HepG2 (cell line): ENCODE data around the gene TMEM190. TPM values are rescaled to one million over a fixed set of nuclear protein-coding genes. Genes with fewer than 3 reads are reported as not detected.
A peak's percentile ranks its signal among the peaks of the same experiment; 100 is the strongest.

ENCODE experiments used
- AGO1 ChIP-seq: fragments of 200-400 bp; formaldehyde crosslinking; IDR thresholded peaks from 2 replicates; pipeline ENCODE4 v1.6.1; 2017; ENCODE audit warnings: mild to moderate bottlenecking, low read depth, low read length, moderate library complexity; ENCODE audit not compliant: poor library complexity, severe bottlenecking
- ATF7-NPFF ChIP-seq: sonication (generic); formaldehyde crosslinking; IDR thresholded peaks from 2 replicates; pipeline ENCODE4 v1.8.1; 2023; ENCODE audit warnings: mild to moderate bottlenecking, low read depth, missing genetic modification reagents, moderate library complexity
- EED ChIP-seq: sonication (generic); formaldehyde crosslinking; IDR thresholded peaks from 2 replicates; pipeline ENCODE4 v1.5.0; 2020; ENCODE audit warnings: mild to moderate bottlenecking, missing genetic modification reagents
- JUN ChIP-seq: sonication (generic); formaldehyde crosslinking; IDR thresholded peaks from 2 replicates; pipeline ENCODE4 v1.4.0; 2020; ENCODE audit warnings: mild to moderate bottlenecking, missing genetic modification reagents
- KLF6 ChIP-seq: IDR thresholded peaks from 2 replicates; pipeline ENCODE4 v1.8.0; 2016; ENCODE audit warnings: missing biosample characterization, missing genetic modification reagents
- MTF1 ChIP-seq: sonication (generic); formaldehyde crosslinking; IDR thresholded peaks from 2 replicates; pipeline ENCODE4 v1.5.0; 2020; ENCODE audit warnings: missing genetic modification reagents
- NFKB2 ChIP-seq: sonication (generic); formaldehyde crosslinking; IDR thresholded peaks from 2 replicates; pipeline ENCODE4 v1.4.0; 2020; ENCODE audit warnings: missing genetic modification reagents, borderline replicate concordance
- NR3C1 ChIP-seq: sonication (generic); formaldehyde crosslinking; IDR thresholded peaks from 2 replicates; pipeline ENCODE4 v1.4.0; 2020; ENCODE audit warnings: missing genetic modification reagents
- PHF8 ChIP-seq: sonication (generic); formaldehyde crosslinking; IDR thresholded peaks from 2 replicates; pipeline ENCODE4 v1.5.0; 2020; ENCODE audit warnings: missing genetic modification reagents
- RNF219 ChIP-seq: sonication (generic); formaldehyde crosslinking; IDR thresholded peaks from 2 replicates; pipeline ENCODE4 v1.5.0; 2020; ENCODE audit warnings: mild to moderate bottlenecking, missing genetic modification reagents
- SMARCC2 ChIP-seq: fragments of 450-650 bp; IDR thresholded peaks from 2 replicates; pipeline ENCODE4 v1.6.1; 2017; ENCODE audit warnings: antibody characterized with exemption, mild to moderate bottlenecking
- SNAPC5 ChIP-seq: sonication (generic); formaldehyde crosslinking; IDR thresholded peaks from 2 replicates; pipeline ENCODE4 v1.8.1; 2023; ENCODE audit warnings: mild to moderate bottlenecking, missing genetic modification reagents, borderline replicate concordance
- SOX6 ChIP-seq, 2 experiments: fragments of 450-650 bp in 1 of 2; sonication (generic) in 1 of 2; formaldehyde crosslinking in 1 of 2; IDR thresholded peaks; 2 replicates each; pipeline versions ENCODE4 v1.4.0 to v1.6.1; 2017 to 2020; ENCODE audit warnings: antibody characterized with exemption in 1 of 2, mild to moderate bottlenecking in 1 of 2, missing genetic modification reagents in 1 of 2
- TFE3 ChIP-seq: IDR thresholded peaks from 2 replicates; pipeline ENCODE4 v1.6.1; 2016
- XRCC5 ChIP-seq: fragments of 200-400 bp; formaldehyde crosslinking; optimal IDR thresholded peaks from 2 replicates; pipeline ENCODE3; 2017; ENCODE audit warnings: mild to moderate bottlenecking, low read length
- ZNF263 ChIP-seq: sonication (generic); formaldehyde crosslinking; IDR thresholded peaks from 2 replicates; pipeline ENCODE4 v1.4.0; 2020; ENCODE audit warnings: missing genetic modification reagents
- ZNF33A ChIP-seq: sonication (generic); formaldehyde crosslinking; IDR thresholded peaks from 2 replicates; pipeline ENCODE4 v1.5.1; 2020; ENCODE audit warnings: missing genetic modification reagents, mild to moderate bottlenecking, moderate library complexity, borderline replicate concordance
- ZNF552 ChIP-seq: sonication (generic); formaldehyde crosslinking; IDR thresholded peaks from 2 replicates; pipeline ENCODE4 v1.9.0; 2022; ENCODE audit warnings: missing genetic modification reagents, mild to moderate bottlenecking, borderline replicate concordance
- ZNF556 ChIP-seq: sonication (generic); formaldehyde crosslinking; IDR thresholded peaks from 2 replicates; pipeline ENCODE4 v1.4.0; 2020; ENCODE audit warnings: mild to moderate bottlenecking, missing genetic modification reagents, borderline replicate concordance
- ZSCAN20 ChIP-seq: sonication (generic); formaldehyde crosslinking; IDR thresholded peaks from 2 replicates; pipeline ENCODE4 v1.4.0; 2020; ENCODE audit warnings: missing genetic modification reagents, mild to moderate bottlenecking, borderline replicate concordance
- polyA plus RNA-seq, 8 experiments: library from polyadenylated mRNA; depleted of rRNA in 3 of 8; stranded (reverse) in 7 of 8; unstranded in 1 of 8; fragments of >200 nt; fragmentation: Illumina TruSeq in 4 of 8; extraction: Trizol in 4 of 8; gene quantifications; 2 replicates each; pipeline versions ENCODE4 v1.2.1 to v1.2.3, GENCODE V29; 2011 to 2016; ENCODE audit warnings: low read depth in 4 of 8, missing spikeins in 1 of 8, mixed read lengths in 1 of 8; ENCODE audit not compliant: insufficient read depth in 1 of 8
- total RNA-seq, 5 experiments: library from RNA; depleted of rRNA; stranded (reverse); fragments of >200 nt; fragmentation: Illumina TruSeq; extraction: Trizol; gene quantifications; 2 replicates each; pipeline ENCODE4 v1.2.3, GENCODE V29; 2016; ENCODE audit warnings: low read depth in 1 of 5
- TF ChIP-seq, protein P1 (sequence below): IDR thresholded peaks from 2 replicates; pipeline ENCODE4 v1.6.1; 2016; ENCODE audit warnings: mild to moderate bottlenecking, missing biosample characterization, missing genetic modification reagents
- TF ChIP-seq, protein P2 (sequence below): sonication (generic); formaldehyde crosslinking; IDR thresholded peaks from 2 replicates; pipeline ENCODE4 v1.5.0; 2020; ENCODE audit warnings: mild to moderate bottlenecking, missing genetic modification reagents

Gene TMEM190
- total and polyA plus RNA-seq, 2 of the 13 experiments (the other 11 are each of a cell fraction or from before 2014, with no cell fraction given): 0.35 to 0.83 TPM

GRCh38 chr19:55377356-55378131, 918 bp downstream of the TMEM190 start (continued):
- TF ChIP-seq, protein P1, sequence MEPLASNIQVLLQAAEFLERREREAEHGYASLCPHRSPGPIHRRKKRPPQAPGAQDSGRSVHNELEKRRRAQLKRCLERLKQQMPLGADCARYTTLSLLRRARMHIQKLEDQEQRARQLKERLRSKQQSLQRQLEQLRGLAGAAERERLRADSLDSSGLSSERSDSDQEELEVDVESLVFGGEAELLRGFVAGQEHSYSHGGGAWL (CRISPR knock-in tag): peak; percentile 22; the same call in 1 of the 2 replicates
- TF ChIP-seq ZNF33A (CRISPR knock-in tag) (no peak), ATF7-NPFF (CRISPR knock-in tag) (no peak; the same call in 1 of the 2 replicates), EED (no peak), PHF8 (CRISPR knock-in tag) (no peak), SMARCC2 (no peak), XRCC5 (no peak), ZSCAN20 (CRISPR knock-in tag) (no peak), NR3C1 (CRISPR knock-in tag) (no peak), SOX6 (IDR thresholded peaks at IDR 0.05) (no peak), SOX6 (CRISPR knock-in tag; IDR thresholded peaks at IDR 0.05) (0 out of 2 replicates have a peak, but pooled peaks have one; percentile 16), RNF219 (no peak), TFE3 (CRISPR knock-in tag) (no peak), NFKB2 (CRISPR knock-in tag) (peak; percentile 22; the same call in 1 of the 2 replicates), KLF6 (CRISPR knock-in tag) (no peak), MTF1 (no peak), JUN (CRISPR knock-in tag) (no peak), ZNF263 (peak; percentile 83), SNAPC5 (CRISPR knock-in tag) (no peak), ZNF556 (no peak), ZNF552 (no peak), AGO1 (peak; percentile 71)
- TF ChIP-seq, protein P2, sequence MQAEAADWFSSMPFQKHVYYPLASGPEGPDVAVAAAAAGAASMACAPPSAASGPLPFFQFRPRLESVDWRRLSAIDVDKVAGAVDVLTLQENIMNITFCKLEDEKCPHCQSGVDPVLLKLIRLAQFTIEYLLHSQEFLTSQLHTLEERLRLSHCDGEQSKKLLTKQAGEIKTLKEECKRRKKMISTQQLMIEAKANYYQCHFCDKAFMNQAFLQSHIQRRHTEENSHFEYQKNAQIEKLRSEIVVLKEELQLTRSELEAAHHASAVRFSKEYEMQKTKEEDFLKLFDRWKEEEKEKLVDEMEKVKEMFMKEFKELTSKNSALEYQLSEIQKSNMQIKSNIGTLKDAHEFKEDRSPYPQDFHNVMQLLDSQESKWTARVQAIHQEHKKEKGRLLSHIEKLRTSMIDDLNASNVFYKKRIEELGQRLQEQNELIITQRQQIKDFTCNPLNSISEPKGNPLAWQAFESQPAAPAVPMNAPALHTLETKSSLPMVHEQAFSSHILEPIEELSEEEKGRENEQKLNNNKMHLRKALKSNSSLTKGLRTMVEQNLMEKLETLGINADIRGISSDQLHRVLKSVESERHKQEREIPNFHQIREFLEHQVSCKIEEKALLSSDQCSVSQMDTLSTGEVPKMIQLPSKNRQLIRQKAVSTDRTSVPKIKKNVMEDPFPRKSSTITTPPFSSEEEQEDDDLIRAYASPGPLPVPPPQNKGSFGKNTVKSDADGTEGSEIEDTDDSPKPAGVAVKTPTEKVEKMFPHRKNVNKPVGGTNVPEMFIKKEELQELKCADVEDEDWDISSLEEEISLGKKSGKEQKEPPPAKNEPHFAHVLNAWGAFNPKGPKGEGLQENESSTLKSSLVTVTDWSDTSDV (CRISPR knock-in tag): no peak
